ENCODE measurements around the gene PARD3.

The PARD3 gene

DNA sequence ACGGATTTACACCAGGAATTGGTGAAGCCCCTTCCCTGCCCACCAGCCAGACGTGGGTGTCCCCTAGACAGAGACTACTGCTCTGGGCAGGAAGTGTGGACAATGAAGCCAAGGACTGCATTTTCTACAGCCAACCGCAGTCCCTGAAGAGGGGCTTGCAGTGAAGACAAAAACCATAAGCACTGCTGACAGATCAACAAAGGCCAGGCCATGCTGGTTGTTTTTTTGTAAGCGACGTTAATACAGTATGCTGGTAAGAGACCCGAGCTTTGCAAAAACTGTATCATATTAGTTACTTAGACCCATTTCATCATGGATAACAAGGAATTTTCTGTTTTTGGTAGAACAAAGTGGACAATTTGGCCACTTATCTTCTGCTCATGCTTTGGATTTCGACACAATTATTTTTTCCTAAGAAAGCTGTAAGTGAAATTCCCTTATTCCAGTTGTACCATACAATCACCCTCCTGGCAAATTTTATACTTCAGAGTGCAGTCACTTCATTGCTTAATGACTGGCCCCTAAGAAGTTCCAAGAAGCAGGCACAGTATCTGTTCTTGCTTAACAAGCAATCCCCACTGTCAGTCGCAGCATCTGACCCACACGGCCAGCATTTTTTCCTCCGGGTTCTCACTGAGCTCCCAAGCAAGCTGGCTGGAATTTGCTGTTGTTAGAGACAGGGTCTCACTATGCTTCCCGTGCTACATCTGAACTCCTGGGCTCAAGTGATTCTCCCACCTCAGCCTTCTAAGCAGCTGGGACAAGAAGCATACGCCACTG is 163.5 kb downstream of the PARD3 start:
- TF ChIP-seq, protein P1, sequence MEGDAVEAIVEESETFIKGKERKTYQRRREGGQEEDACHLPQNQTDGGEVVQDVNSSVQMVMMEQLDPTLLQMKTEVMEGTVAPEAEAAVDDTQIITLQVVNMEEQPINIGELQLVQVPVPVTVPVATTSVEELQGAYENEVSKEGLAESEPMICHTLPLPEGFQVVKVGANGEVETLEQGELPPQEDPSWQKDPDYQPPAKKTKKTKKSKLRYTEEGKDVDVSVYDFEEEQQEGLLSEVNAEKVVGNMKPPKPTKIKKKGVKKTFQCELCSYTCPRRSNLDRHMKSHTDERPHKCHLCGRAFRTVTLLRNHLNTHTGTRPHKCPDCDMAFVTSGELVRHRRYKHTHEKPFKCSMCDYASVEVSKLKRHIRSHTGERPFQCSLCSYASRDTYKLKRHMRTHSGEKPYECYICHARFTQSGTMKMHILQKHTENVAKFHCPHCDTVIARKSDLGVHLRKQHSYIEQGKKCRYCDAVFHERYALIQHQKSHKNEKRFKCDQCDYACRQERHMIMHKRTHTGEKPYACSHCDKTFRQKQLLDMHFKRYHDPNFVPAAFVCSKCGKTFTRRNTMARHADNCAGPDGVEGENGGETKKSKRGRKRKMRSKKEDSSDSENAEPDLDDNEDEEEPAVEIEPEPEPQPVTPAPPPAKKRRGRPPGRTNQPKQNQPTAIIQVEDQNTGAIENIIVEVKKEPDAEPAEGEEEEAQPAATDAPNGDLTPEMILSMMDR (IDR thresholded peaks at IDR 0.05; ENCODE audit: low read depth, low read length), result no peak
- in situ Hi-C loops (cut with HindIII; ENCODE audit: low sequenced_read_pairs), result no loop called here
- H3K4me3 ChIP-seq (ENCODE audit: low read depth, low read length), result no peak overlapping the region
- no peak for DNase-seq (ENCODE audit: low read depth, low spot score)

DNA sequence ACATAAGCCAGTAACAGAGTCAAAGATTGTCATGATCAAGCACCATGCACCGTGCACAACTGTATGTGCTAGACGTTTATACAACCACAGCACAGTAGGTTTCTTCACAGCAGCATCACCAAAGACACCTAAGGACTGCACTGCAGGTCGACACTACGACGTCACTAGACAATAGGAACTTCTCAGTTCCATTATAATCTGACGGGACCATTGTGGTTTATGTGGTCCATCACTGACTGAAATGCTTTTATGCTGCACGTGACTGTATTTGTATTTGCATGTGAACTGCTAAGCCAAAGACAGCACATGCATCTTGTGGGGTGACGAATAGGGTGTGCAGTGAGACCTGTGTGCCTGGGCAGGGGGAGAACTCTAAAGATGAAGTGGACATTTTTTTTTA is 164.9 kb downstream of the PARD3 start:
- in situ Hi-C loops (cut with HindIII; ENCODE audit: low sequenced_read_pairs), result no loop called here
- TF ChIP-seq, protein P1 (IDR thresholded peaks at IDR 0.05; ENCODE audit: low read depth, low read length), result no peak
- DNase-seq (ENCODE audit: low read depth, low spot score), result no peak
- H3K4me3 ChIP-seq (ENCODE audit: low read depth, low read length), result no peak overlapping the region

DNA sequence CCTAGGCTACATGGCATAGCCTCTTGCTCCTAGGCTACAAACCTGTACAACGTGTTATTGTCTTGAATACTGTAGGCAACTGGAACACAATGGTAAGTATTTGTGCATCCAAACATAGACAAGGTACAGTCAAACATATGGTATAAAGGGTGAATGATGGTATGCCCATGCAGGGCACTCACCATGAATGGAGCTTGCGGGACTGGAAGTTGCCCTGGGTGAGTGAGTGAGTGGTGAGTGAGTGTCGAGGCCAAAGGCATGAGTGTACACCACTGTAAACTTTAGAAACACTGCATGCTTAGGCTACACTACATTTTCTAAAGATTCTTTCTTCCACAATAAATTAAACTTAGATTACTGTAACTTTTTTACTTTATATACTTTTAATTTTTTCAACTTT is 165.7 kb downstream of the PARD3 start:
- TF ChIP-seq, protein P1 (IDR thresholded peaks at IDR 0.05; ENCODE audit: low read depth, low read length), result no peak
- in situ Hi-C loops (cut with HindIII; ENCODE audit: low sequenced_read_pairs), result no loop called here
- no peak for DNase-seq (ENCODE audit: low read depth, low spot score)

DNA sequence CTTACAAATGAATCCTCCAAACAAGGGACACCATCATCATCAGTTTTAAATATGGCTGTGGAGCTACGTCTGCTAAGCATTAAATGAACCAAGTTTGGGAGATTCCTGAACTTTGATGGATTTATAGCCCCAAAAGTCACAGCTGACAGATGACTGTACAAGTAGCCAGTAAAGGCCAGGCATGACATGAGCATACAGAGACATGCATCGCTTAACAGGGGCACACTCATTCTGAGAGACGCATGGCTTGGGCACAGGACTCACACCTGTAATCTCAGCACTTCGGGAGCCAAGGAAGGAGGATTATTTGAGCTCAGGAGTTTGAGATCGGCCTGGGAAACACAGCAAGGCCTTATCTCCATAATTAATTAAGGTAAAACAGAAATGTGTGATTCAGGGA is 166.2 kb downstream of the PARD3 start:
- no peak overlapping the region for H3K4me3 ChIP-seq (ENCODE audit: low read depth, low read length)
- DNase-seq (ENCODE audit: low read depth, low spot score), result no peak
- in situ Hi-C loops (cut with HindIII; ENCODE audit: low sequenced_read_pairs), result no loop called here
- TF ChIP-seq, protein P1 (IDR thresholded peaks at IDR 0.05; ENCODE audit: low read depth, low read length), result no peak

More for the DNA sequence above, 165.7 kb downstream of the PARD3 start:
- no peak overlapping the region for H3K4me3 ChIP-seq (ENCODE audit: low read depth, low read length)

DNA sequence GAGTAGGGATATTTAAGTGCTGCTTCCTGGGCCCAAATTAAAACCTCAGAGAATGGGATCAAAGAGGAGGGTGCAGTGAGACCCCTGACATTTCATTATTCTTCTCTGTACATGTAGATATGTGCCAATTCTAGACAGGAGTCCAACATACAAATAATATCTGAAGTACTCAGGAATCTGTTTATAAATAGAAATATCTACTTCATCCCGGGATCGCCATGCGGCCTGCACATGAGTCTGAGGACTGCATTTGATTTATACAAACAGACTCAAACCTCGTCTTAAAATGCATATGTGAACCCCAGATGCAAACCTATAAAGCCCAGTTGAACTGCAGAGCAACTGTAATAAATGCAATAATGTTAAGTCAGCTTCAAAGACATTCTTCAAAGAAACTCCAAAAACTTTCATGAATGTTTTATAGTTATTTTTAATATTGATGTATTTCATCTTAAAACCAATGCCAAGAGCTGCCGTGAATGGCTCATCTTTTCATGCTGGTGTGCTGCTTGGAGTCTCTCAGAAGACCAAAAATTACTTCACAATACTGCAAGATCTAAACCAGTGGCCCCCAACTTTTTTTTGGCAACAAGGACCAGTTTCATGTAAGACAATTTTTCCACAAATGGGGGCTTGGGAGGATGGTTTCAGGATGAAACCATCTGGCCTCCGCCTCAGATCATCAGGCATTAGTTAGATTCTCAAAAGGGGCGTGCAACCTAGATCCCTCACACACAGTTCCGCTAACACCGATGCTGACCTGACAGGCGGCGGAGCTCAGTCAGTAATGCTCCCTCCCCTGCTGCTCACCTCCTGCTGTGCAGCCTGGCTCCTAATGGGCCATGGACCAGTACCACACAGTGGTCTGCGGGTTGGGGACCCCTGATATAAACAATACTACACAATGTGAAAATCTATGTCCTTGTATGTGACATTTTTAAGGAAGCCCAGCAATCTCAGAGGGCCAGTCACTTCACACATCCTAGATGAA is 166.9 kb downstream of the PARD3 start:
- TF ChIP-seq, protein P1 (IDR thresholded peaks at IDR 0.05; ENCODE audit: low read depth, low read length), result no peak
- DNase-seq (ENCODE audit: low read depth, low spot score), result no peak
- no peak overlapping the region for H3K4me3 ChIP-seq (ENCODE audit: low read depth, low read length)
- in situ Hi-C loops (cut with HindIII; ENCODE audit: low sequenced_read_pairs), result no loop called here

DNA sequence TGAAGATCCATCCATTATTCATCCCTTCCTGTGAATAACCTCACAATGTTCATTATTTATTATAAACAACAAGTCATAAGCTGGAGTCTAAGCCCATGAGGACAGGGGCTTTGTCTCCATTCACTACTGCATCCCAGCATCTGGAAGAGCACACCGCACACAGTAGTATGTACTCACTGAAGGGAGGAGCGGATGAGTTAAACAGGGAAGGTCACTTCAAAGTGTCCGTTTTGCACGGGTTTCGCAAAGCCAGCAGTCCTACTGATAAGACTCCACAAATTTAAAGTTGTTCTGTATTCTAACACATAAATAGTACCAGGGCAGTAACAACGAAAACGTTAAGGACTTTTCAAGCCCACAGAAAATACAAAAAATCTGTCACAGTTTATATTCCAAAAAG is 167.9 kb downstream of the PARD3 start:
- in situ Hi-C loops (cut with HindIII; ENCODE audit: low sequenced_read_pairs), result no loop called here
- no peak for DNase-seq (ENCODE audit: low read depth, low spot score)
- no peak overlapping the region for H3K4me3 ChIP-seq (ENCODE audit: low read depth, low read length)
- TF ChIP-seq, protein P1 (IDR thresholded peaks at IDR 0.05; ENCODE audit: low read depth, low read length), result no peak
